Mammary epithelial cell (primary cell): ENCODE results near the gene PHF13.

Source experiments
- EZH2 ChIP-seq: IDR thresholded peaks from 2 replicates; pipeline ENCODE4 v1.6.1; 2012; ENCODE audit warnings: low read length, inconsistent platforms, borderline replicate concordance
- TF ChIP-seq, protein P1 (sequence below), 2 donors: IDR thresholded peaks in 1 of 2; conservative IDR thresholded peaks in 1 of 2; 2 replicates each; pipeline ENCODE4 v1.5.1; 2011 to 2012; ENCODE audit warnings: inconsistent platforms in 2 of 2, low read length in 2 of 2, mild to moderate bottlenecking in 2 of 2, control low read depth in 1 of 2, low read depth in 1 of 2; ENCODE audit not compliant: insufficient read depth in 1 of 2; ENCODE audit errors: extremely low read depth in 1 of 2

- TF ChIP-seq, protein P1, sequence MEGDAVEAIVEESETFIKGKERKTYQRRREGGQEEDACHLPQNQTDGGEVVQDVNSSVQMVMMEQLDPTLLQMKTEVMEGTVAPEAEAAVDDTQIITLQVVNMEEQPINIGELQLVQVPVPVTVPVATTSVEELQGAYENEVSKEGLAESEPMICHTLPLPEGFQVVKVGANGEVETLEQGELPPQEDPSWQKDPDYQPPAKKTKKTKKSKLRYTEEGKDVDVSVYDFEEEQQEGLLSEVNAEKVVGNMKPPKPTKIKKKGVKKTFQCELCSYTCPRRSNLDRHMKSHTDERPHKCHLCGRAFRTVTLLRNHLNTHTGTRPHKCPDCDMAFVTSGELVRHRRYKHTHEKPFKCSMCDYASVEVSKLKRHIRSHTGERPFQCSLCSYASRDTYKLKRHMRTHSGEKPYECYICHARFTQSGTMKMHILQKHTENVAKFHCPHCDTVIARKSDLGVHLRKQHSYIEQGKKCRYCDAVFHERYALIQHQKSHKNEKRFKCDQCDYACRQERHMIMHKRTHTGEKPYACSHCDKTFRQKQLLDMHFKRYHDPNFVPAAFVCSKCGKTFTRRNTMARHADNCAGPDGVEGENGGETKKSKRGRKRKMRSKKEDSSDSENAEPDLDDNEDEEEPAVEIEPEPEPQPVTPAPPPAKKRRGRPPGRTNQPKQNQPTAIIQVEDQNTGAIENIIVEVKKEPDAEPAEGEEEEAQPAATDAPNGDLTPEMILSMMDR (conservative IDR thresholded peaks at IDR 0.05 in 1 of 2, IDR thresholded peaks at IDR 0.05 in 1 of 2; ENCODE audit: extremely low read depth in 1 of 2, insufficient read depth in 1 of 2, low read depth in 1 of 2, low read length in 2 of 2), result peak in 1 of 2 donors; percentile 14
- no peak for TF ChIP-seq EZH2
Measured at GRCh38 chr1:6584126-6585080, 29.1 kb upstream of the PHF13 start.
